SK-N-SH treated with all-trans-retinoic acid at 6 μM for 48 hours (cell line): ENCODE measurements around the gene SSBP2.
"Not testable (repeated sequence)": the region's sequence is repeated elsewhere in the genome, so short reads cannot be mapped to it uniquely, and the experiment has no call there.

Source experiments
- ATAC-seq: fragments of 200-7000 bp; cut with Tn5 transposase; 3 replicates; pipeline ENCODE4 v1.9.1; 2020; ENCODE audit warnings: mild to moderate bottlenecking, moderate library complexity
- BACH2 ChIP-seq: fragments of 250-450 bp; sonication (Bioruptor Pico); IDR thresholded peaks from 2 replicates; pipeline ENCODE4 v1.9.0; 2021; ENCODE audit warnings: mild to moderate bottlenecking, borderline replicate concordance
- ESRRG ChIP-seq: fragments of 250-450 bp; sonication (Bioruptor Pico); IDR thresholded peaks from 2 replicates; pipeline ENCODE4 v1.6.1; 2021; ENCODE audit warnings: mild to moderate bottlenecking
- ISL1 ChIP-seq: fragments of 250-450 bp; sonication (Bioruptor Pico); IDR thresholded peaks from 2 replicates; pipeline ENCODE4 v2.1.2; 2022; ENCODE audit warnings: mild to moderate bottlenecking, moderate library complexity
- OSR1 ChIP-seq: fragments of 250-450 bp; sonication (Bioruptor Pico); IDR thresholded peaks from 2 replicates; pipeline ENCODE4 v1.8.0; 2022; ENCODE audit warnings: moderate library complexity, mild to moderate bottlenecking, inconsistent platforms
- PPARA ChIP-seq: fragments of 250-450 bp; sonication (Bioruptor Pico); IDR thresholded peaks from 2 replicates; pipeline ENCODE4 v1.5.0; 2020; ENCODE audit warnings: mild to moderate bottlenecking, borderline replicate concordance
- RARB ChIP-seq: fragments of 250-450 bp; sonication (Bioruptor Pico); IDR thresholded peaks from 2 replicates; pipeline ENCODE4 v1.8.0; 2021; ENCODE audit warnings: mild to moderate bottlenecking, moderate library complexity
- SNAI2 ChIP-seq: fragments of 250-450 bp; sonication (Bioruptor Pico); IDR thresholded peaks from 2 replicates; pipeline ENCODE4 v1.5.0; 2020; ENCODE audit warnings: mild to moderate bottlenecking, moderate library complexity
- TCF4 ChIP-seq: fragments of 250-450 bp; sonication (Bioruptor Pico); IDR thresholded peaks from 2 replicates; pipeline ENCODE4 v1.8.0; 2021; ENCODE audit warnings: mild to moderate bottlenecking, moderate library complexity, borderline replicate concordance
- ZC3H10 ChIP-seq: fragments of 250-450 bp; sonication (Bioruptor Pico); IDR thresholded peaks from 2 replicates; pipeline ENCODE4 v1.5.1; 2021; ENCODE audit warnings: mild to moderate bottlenecking, moderate library complexity
- ZFP3 ChIP-seq: fragments of 250-450 bp; sonication (Bioruptor Pico); IDR thresholded peaks from 2 replicates; pipeline ENCODE4 v1.5.0; 2020; ENCODE audit warnings: mild to moderate bottlenecking, moderate library complexity
- ZFP30 ChIP-seq: fragments of 450-650 bp; formaldehyde crosslinking; IDR thresholded peaks from 2 replicates; pipeline ENCODE4 v1.5.0; 2022; ENCODE audit warnings: mild to moderate bottlenecking, moderate library complexity
- ZNF70 ChIP-seq: fragments of 450-650 bp; formaldehyde crosslinking; IDR thresholded peaks from 2 replicates; pipeline ENCODE4 v1.5.0; 2020; ENCODE audit warnings: mild to moderate bottlenecking, moderate library complexity
- ZNF8 ChIP-seq: fragments of 450-650 bp; formaldehyde crosslinking; IDR thresholded peaks from 2 replicates; pipeline ENCODE4 v1.5.0; 2020; ENCODE audit warnings: mild to moderate bottlenecking, moderate library complexity
- TF ChIP-seq, protein P1 (sequence below): fragments of 250-450 bp; sonication (Bioruptor Pico); IDR thresholded peaks from 2 replicates; pipeline ENCODE4 v1.5.0; 2020; ENCODE audit warnings: mild to moderate bottlenecking, moderate library complexity
- TF ChIP-seq, protein P2 (sequence below): fragments of 250-450 bp; sonication (Bioruptor Pico); IDR thresholded peaks from 2 replicates; pipeline ENCODE4 v1.5.1; 2020; ENCODE audit warnings: low read depth, mild to moderate bottlenecking, moderate library complexity
- TF ChIP-seq, protein P3 (sequence below): fragments of 250-450 bp; sonication (Bioruptor Pico); IDR thresholded peaks from 2 replicates; pipeline ENCODE4 v1.8.0; 2020; ENCODE audit warnings: mild to moderate bottlenecking, moderate library complexity, borderline replicate concordance

The SSBP2 gene

GRCh38 chr5:81408496-81408895 lies 342.4 kb downstream of the SSBP2 start:
- TF ChIP-seq ISL1, result peak; percentile 50; the same call in 1 of the 2 replicates
- TF ChIP-seq SNAI2 (CRISPR knock-in tag), result no peak
- TF ChIP-seq ZNF70 (CRISPR knock-in tag), result no peak
- no peak for ATAC-seq

DNA sequence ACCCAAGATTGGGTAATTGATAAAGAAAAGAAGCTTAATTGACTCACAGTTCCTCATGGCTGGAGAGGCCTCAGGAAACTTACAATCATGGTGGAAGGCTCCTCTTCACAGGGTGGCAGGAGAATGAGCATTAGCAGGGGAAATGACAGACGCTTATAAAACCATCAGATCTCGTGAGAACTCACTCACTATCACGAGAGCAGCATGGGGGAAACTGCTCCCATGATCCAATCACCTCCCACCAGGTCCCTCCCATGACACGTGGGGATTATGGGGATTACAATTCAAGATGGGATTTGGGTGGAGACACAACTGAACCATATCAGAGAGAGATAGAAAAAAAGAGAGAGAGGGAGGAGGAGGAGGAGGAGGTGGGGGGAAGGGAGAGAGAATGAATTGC lies 343.1 kb downstream of the SSBP2 start:
- ATAC-seq, result not testable (repeated sequence)

- TF ChIP-seq, protein P1, sequence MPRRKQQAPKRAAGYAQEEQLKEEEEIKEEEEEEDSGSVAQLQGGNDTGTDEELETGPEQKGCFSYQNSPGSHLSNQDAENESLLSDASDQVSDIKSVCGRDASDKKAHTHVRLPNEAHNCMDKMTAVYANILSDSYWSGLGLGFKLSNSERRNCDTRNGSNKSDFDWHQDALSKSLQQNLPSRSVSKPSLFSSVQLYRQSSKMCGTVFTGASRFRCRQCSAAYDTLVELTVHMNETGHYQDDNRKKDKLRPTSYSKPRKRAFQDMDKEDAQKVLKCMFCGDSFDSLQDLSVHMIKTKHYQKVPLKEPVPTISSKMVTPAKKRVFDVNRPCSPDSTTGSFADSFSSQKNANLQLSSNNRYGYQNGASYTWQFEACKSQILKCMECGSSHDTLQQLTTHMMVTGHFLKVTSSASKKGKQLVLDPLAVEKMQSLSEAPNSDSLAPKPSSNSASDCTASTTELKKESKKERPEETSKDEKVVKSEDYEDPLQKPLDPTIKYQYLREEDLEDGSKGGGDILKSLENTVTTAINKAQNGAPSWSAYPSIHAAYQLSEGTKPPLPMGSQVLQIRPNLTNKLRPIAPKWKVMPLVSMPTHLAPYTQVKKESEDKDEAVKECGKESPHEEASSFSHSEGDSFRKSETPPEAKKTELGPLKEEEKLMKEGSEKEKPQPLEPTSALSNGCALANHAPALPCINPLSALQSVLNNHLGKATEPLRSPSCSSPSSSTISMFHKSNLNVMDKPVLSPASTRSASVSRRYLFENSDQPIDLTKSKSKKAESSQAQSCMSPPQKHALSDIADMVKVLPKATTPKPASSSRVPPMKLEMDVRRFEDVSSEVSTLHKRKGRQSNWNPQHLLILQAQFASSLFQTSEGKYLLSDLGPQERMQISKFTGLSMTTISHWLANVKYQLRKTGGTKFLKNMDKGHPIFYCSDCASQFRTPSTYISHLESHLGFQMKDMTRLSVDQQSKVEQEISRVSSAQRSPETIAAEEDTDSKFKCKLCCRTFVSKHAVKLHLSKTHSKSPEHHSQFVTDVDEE (CRISPR knock-in tag), result no peak
- no peak for TF ChIP-seq ZFP30 (CRISPR knock-in tag)
- no peak for TF ChIP-seq ZFP3 (CRISPR knock-in tag)
- no peak for TF ChIP-seq TCF4
- TF ChIP-seq ISL1, result no peak
- TF ChIP-seq, protein P2, sequence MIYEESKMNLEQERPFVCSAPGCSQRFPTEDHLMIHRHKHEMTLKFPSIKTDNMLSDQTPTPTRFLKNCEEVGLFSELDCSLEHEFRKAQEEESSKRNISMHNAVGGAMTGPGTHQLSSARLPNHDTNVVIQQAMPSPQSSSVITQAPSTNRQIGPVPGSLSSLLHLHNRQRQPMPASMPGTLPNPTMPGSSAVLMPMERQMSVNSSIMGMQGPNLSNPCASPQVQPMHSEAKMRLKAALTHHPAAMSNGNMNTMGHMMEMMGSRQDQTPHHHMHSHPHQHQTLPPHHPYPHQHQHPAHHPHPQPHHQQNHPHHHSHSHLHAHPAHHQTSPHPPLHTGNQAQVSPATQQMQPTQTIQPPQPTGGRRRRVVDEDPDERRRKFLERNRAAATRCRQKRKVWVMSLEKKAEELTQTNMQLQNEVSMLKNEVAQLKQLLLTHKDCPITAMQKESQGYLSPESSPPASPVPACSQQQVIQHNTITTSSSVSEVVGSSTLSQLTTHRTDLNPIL (CRISPR knock-in tag), result no peak
- no peak for TF ChIP-seq RARB (CRISPR knock-in tag)
- no peak for TF ChIP-seq ZNF8 (CRISPR knock-in tag)
- TF ChIP-seq OSR1 (CRISPR knock-in tag), result no peak
- no peak for TF ChIP-seq PPARA
- no peak for ATAC-seq
Observed at GRCh38 chr5:81405126-81405891, 345.6 kb downstream of the SSBP2 start.

GRCh38 chr5:81402192-81402930 lies 348.5 kb downstream of the SSBP2 start:
- TF ChIP-seq ZC3H10 (CRISPR knock-in tag), result no peak
- ATAC-seq, result no peak

DNA sequence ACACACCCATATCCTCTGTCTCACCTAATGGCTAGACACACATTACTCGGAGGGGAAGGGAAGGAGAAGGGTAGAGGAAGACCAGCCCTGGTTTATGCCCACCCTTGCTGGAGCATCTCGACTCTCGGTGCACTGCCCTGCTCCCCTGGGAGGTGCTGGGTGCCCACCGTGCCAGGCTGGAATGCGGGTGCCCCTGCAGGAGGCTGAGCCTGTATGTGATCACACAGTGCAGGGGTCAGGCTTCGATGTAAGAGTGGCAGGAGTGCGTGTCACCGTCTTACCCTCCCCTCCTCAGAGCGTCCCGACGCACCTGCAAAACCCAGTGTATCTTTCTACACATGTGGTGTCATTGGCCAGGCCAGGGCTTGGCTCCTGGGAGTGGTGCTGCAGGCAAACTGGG lies 349.6 kb downstream of the SSBP2 start:
- no peak for ATAC-seq
- no peak for TF ChIP-seq OSR1 (CRISPR knock-in tag)
- no peak for TF ChIP-seq BACH2 (CRISPR knock-in tag)
- TF ChIP-seq TCF4, result no peak
- TF ChIP-seq ESRRG (CRISPR knock-in tag), result no peak
- TF ChIP-seq, protein P3, sequence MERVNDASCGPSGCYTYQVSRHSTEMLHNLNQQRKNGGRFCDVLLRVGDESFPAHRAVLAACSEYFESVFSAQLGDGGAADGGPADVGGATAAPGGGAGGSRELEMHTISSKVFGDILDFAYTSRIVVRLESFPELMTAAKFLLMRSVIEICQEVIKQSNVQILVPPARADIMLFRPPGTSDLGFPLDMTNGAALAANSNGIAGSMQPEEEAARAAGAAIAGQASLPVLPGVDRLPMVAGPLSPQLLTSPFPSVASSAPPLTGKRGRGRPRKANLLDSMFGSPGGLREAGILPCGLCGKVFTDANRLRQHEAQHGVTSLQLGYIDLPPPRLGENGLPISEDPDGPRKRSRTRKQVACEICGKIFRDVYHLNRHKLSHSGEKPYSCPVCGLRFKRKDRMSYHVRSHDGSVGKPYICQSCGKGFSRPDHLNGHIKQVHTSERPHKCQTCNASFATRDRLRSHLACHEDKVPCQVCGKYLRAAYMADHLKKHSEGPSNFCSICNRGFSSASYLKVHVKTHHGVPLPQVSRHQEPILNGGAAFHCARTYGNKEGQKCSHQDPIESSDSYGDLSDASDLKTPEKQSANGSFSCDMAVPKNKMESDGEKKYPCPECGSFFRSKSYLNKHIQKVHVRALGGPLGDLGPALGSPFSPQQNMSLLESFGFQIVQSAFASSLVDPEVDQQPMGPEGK (CRISPR knock-in tag), result no peak

GRCh38 chr5:81400375-81400774 lies 350.5 kb downstream of the SSBP2 start:
- no peak for ATAC-seq
- TF ChIP-seq ISL1, result no peak

DNA sequence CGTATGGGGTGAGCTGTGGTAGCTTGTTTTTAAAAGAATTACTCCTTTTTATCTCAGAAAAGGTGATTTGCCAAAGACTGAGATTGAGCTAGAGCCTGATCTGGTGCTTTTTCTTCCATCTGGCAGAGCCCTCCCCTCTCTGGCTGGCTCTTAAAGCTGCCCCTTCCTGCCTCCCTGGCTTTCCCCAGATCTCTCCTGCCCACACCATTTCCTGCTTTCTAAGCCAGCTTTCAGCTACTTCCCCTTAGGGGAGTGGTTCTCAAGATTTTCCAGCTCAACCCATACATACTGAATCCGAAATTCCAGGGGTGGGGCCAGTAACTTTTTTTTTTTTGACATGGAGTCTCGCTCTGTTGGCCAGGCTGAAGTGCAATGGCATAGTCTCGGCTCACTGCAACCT lies 352.2 kb downstream of the SSBP2 start:
- no peak for ATAC-seq
- TF ChIP-seq, protein P3 (CRISPR knock-in tag), result no peak
- TF ChIP-seq ZFP30 (CRISPR knock-in tag), result no peak
